Measurements from ENCODE around the gene ZNF205.
"Not testable (repeated sequence)": the region's sequence is repeated elsewhere in the genome, so short reads cannot be mapped to it uniquely, and the experiment has no call there.

ZNF205 gene

GRCh38 chr16:3148256-3149192 lies 36.1 kb downstream of the ZNF205 start:
- DNase-seq (ENCODE audit: low spot score), result no peak

- DNase-seq (ENCODE audit: low spot score), result no peak
Measured at GRCh38 chr16:3149193-3149530, 36.8 kb downstream of the ZNF205 start.

DNA sequence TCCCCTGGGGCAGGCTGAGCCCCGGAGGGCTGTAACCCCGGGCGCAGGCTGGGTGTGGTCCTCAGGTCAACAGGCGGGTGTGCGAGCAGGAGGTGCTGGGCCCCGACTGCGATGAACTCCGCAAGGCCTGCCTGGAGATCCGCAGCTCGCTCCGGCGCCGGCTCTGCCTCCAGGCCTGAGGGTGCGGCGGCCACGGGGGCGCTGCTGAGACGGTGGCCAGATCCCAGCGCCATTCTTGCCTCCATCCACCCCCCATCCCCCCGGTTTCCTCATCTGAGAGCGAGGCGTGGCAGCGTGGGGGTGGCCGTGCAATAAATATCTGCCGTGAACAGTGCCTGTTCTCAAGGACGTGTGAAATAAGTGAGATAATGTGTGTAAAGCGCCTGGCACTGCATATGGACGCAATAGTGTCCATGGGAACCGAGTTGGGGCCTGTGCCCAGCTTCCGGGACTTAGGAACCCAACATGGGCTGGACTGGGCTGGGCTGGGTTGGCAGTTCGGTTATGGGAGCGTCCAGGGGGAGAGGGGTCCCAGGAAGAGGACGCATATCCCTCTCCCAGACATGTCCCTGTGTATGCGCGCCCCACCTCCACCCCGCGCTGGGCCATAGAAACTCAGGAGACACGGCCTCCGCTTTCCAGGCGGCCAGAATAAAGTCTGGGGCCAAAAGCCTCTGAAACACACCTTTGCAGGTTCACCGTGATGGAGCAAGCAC lies 37.4 kb downstream of the ZNF205 start:
- DNase-seq (ENCODE audit: low spot score), result peak; percentile 55

GRCh38 chr16:3150346-3151218 lies 38.2 kb downstream of the ZNF205 start:
- peak; percentile 99 for DNase-seq (ENCODE audit: low spot score)

GRCh38 chr16:3152027-3152276 lies 39.6 kb downstream of the ZNF205 start:
- DNase-seq (ENCODE audit: low spot score), result no peak

- peak; percentile 72 for DNase-seq (ENCODE audit: low spot score)
Measured at GRCh38 chr16:3152277-3152990, 40.0 kb downstream of the ZNF205 start.

GRCh38 chr16:3152991-3153368 lies 40.6 kb downstream of the ZNF205 start:
- no peak for DNase-seq (ENCODE audit: low spot score)

- no peak for DNase-seq (ENCODE audit: low spot score)
Measured at GRCh38 chr16:3155181-3155580, 42.8 kb downstream of the ZNF205 start.

- DNase-seq (ENCODE audit: low spot score), result no peak
Measured at GRCh38 chr16:3155972-3156371, 43.6 kb downstream of the ZNF205 start.

- peak; percentile 56 for DNase-seq (ENCODE audit: low spot score)
Measured at GRCh38 chr16:3157229-3158025, 45.0 kb downstream of the ZNF205 start.

DNA sequence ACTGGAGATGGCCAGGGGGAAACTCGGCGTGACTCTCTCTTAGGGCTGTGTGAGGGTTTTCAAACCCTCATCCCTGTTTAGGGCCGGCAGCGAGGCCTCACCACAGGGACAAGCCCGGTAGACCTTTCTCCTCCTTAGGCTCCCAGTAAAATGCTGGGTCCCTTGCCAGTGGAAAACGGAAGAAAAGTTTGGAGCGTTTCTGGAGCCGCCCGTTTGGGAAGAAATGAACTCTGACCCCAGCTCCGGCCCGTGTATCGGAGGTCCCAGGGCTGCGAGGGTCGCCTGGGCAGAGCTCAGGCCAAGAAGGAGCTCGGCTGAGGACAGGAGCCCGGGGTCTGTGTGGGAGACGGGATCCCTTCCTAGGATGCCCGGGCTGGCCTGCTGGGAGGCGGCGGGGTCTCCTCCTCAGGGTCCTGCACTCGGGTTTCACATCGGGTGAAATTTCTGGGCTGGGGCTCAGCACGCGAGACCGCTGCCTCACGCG lies 45.7 kb downstream of the ZNF205 start:
- no peak for DNase-seq (ENCODE audit: low spot score)

GRCh38 chr16:3158510-3159314 lies 46.3 kb downstream of the ZNF205 start:
- DNase-seq (ENCODE audit: low spot score), result peak; percentile 94

- no peak for DNase-seq (ENCODE audit: low spot score)
Measured at GRCh38 chr16:3161235-3162018, 49.0 kb downstream of the ZNF205 start.

DNA sequence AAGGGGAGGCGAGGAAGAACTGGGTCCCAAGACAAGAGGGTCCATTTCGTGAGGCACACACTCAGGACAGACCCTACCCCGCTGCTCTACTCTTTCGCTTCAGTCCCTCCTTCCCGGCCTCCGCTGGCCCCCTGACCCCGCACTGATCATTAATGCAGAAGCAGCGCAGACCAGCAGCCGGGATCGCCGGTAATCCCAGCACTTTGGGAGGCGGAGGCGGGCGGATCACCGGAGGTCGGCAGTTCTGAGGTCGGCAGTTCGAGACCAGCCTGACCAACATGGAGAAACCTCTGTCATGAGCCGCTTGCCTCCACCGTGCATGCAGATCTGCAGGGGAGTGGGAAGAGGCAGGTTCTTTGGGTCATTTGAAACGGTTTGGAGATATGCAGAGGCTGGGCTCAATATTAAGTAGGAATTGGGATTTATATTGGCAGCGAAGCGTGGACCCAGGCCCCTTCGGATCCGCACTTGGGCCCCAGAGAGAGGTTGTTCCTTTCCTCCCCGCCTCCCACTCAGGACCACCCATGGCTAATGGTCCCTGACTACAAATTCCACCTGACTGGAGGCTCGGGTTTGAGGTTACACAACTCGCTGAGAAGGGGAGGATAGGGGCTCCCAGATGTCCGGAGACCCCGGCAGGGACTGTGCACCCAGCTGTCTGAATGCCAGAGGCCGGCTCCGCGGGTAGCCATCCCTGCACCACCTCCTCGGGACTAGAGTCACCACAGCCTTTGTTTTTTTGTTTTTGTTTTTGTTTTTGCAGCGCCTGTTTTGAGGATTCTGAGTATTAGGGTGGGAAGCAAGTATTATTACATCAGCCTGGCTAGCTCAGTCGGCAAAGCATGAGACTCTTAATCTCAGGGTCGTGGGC lies 52.0 kb downstream of the ZNF205 start:
- no peak for DNase-seq (ENCODE audit: low spot score)

DNA sequence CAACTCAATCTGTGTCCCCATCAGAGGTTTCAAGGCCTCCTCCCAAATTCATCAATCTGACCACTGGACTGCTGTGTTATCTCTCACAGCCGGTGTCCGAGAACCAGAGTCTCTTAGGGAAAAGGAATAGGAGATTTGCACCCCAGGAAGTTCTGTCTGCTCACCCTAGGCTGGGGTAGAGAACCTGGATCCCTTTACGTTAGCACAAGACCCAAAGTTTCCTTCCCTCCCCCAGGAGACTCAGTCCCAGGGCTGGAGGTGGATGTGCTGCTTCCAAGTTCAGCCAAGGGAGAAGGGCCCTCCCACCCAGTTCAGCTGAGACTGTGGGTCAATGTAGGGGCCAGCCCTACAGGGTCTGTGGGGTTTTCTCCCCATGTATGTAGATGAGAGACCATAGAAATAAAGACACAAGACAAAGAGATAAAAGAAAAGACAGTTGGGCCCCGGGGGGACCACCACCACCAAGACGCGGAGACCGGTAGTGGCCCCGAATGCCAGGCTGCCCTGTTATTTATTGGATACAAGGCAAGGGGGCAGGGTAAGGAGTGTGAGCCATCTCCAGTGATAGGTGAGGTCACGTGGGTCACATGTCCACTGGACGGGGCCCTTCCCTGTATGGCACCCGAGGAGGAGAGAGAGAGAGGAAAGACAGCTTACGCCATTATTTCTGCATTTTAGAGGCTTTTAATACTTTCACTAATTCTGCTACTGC lies 52.9 kb downstream of the ZNF205 start:
- DNase-seq (ENCODE audit: low spot score), result no peak

- DNase-seq (ENCODE audit: low spot score), result no peak
Measured at GRCh38 chr16:3166505-3166886, 54.1 kb downstream of the ZNF205 start.

- not testable (repeated sequence) for DNase-seq (ENCODE audit: low spot score)
Measured at GRCh38 chr16:3168729-3169128, 56.3 kb downstream of the ZNF205 start.
